ENCODE measurements around the gene GASK1A. TPM values are rescaled to one million over a fixed set of nuclear protein-coding genes. Genes with fewer than 3 reads are reported as not detected.

The GASK1A gene
- total RNA-seq, 1 experiment from 2014 or later, result 1.9 TPM

DNA sequence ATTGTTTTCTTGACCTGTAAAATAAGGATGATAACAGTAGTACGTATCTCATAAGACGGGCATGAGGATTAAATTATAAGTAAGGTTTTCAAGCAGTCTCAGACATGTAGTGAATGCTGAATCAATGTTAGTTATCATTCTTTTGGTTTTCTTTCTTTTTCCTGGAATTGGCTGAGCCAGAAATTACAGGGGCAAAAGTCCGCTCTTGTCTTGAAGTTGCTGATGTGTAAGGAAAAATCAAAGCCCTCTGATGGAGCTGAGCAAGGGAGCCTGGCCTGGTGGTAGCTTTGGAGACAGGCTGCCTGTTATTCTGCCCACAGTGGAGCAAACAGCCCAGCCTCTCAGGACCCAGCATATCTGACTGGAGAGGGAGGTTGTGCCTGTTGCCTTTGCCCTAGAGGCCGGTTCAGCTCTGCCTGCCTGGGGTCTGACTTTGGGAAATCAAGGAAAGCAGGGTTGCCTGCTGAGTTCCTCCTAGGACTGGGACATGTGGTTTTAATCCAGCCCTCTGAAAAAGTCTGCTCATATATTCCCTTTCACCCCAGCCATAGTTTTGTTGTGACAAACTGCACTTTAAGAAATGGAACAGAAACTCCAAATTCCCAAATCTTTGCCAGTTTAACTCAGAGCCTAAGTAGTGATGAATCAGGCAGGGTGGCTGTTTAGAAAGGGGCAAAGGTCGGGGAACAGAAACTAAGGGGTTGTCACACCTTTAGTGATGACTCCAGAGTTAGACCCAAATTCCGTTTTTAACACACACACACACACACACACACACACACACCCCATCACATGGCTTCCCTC, 40.1 kb downstream of the GASK1A start:
- H2AFZ ChIP-seq (ENCODE audit: low read length), result no peak overlapping the region
- H3F3A ChIP-seq (ENCODE audit: low read length, unreplicated experiment), result no peaks in the 10 kb centered on the region
- POLR2A ChIA-PET (ENCODE audit: unreplicated experiment), result no interaction called here
- no peaks in the 10 kb centered on the region for H3K9me2 ChIP-seq (replicated peaks; ENCODE audit: low read length)
- CTCF ChIA-PET, result no interaction called here
- no peak for TF ChIP-seq EZH2phosphoT487 (IDR thresholded peaks at IDR 0.05; ENCODE audit: borderline replicate concordance, low read length)
- TF ChIP-seq, protein P1, sequence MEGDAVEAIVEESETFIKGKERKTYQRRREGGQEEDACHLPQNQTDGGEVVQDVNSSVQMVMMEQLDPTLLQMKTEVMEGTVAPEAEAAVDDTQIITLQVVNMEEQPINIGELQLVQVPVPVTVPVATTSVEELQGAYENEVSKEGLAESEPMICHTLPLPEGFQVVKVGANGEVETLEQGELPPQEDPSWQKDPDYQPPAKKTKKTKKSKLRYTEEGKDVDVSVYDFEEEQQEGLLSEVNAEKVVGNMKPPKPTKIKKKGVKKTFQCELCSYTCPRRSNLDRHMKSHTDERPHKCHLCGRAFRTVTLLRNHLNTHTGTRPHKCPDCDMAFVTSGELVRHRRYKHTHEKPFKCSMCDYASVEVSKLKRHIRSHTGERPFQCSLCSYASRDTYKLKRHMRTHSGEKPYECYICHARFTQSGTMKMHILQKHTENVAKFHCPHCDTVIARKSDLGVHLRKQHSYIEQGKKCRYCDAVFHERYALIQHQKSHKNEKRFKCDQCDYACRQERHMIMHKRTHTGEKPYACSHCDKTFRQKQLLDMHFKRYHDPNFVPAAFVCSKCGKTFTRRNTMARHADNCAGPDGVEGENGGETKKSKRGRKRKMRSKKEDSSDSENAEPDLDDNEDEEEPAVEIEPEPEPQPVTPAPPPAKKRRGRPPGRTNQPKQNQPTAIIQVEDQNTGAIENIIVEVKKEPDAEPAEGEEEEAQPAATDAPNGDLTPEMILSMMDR (conservative IDR thresholded peaks at IDR 0.05; ENCODE audit: low read depth, low read length), result no peak
- no peak for TF ChIP-seq EZH2 (IDR thresholded peaks at IDR 0.05; ENCODE audit: low read length, unreplicated experiment)
- H3K4me3 ChIP-seq (ENCODE audit: low read length), result no peak overlapping the region
- DNase-seq, result no peak
- H3K4me1 ChIP-seq (ENCODE audit: insufficient read depth, low read length), result 0 out of 2 replicates have a peak, but pooled peaks cover 3% of the 10 kb centered on the region
- no peak overlapping the region for H3K4me2 ChIP-seq (ENCODE audit: low read length)
- no peaks in the 10 kb centered on the region for H3K36me3 ChIP-seq (ENCODE audit: low read depth, low read length)
- H3K9ac ChIP-seq (ENCODE audit: low read length), result no peak overlapping the region
- no peak for ATAC-seq
- peaks cover 3% of the 10 kb centered on the region; the same call in 1 of the 2 replicates for H3K9me3 ChIP-seq (ENCODE audit: low read length)
- no peaks in the 10 kb centered on the region for H3K79me2 ChIP-seq (ENCODE audit: low read length)
- intact Hi-C loops (cut with micrococcal nuclease), result no loop called here
- H3K27ac ChIP-seq (ENCODE audit: low read length), result no peak overlapping the region
- H4K20me1 ChIP-seq (ENCODE audit: low read length), result no peaks in the 10 kb centered on the region
- no peaks in the 10 kb centered on the region for H3K27me3 ChIP-seq (ENCODE audit: low read length)
- no TSS peak for BruUV-seq (replicated peaks)

DNA sequence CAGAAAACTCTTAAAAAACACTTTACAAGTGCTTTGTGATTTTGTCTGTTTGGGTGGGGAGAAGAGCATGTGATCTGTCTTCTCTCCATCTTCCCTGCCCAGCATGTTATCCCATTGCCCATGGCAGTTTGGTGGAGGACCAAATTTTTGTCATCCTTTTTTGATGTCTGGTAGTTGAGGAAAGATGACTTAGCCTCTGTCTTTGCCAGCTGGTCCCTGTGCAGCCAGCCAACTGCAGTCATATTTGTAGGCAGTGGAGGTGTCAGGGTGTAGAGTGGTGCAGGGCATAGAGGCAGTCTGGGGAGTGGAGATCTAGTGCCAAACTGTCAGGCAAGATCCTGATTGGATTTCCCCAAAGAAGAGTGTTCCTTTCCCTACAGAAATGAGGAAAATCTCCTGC, 40.7 kb downstream of the GASK1A start:
- POLR2A ChIA-PET (ENCODE audit: unreplicated experiment), result no interaction called here
- H3K9me3 ChIP-seq (ENCODE audit: low read length), result peaks cover 3% of the 10 kb centered on the region; the same call in 1 of the 2 replicates
- H4K20me1 ChIP-seq (ENCODE audit: low read length), result no peaks in the 10 kb centered on the region
- no peaks in the 10 kb centered on the region for H3K27me3 ChIP-seq (ENCODE audit: low read length)
- H3K36me3 ChIP-seq (ENCODE audit: low read depth, low read length), result no peaks in the 10 kb centered on the region
- H3K9me2 ChIP-seq (replicated peaks; ENCODE audit: low read length), result no peaks in the 10 kb centered on the region
- no peak overlapping the region for H3K9ac ChIP-seq (ENCODE audit: low read length)
- no peaks in the 10 kb centered on the region for H3K79me2 ChIP-seq (ENCODE audit: low read length)
- BruUV-seq (replicated peaks), result no TSS peak
- intact Hi-C loops (cut with micrococcal nuclease), result no loop called here
- no peaks in the 10 kb centered on the region for H3F3A ChIP-seq (ENCODE audit: low read length, unreplicated experiment)
- no peak overlapping the region for H3K4me3 ChIP-seq (ENCODE audit: low read length)
- CTCF ChIA-PET, result no interaction called here
- no peak overlapping the region for H3K4me2 ChIP-seq (ENCODE audit: low read length)
- ATAC-seq (no peak), DNase-seq (no peak)
- no peak overlapping the region for H3K27ac ChIP-seq (ENCODE audit: low read length)
- 0 out of 2 replicates have a peak, but pooled peaks cover 3% of the 10 kb centered on the region for H3K4me1 ChIP-seq (ENCODE audit: insufficient read depth, low read length)
- H2AFZ ChIP-seq (ENCODE audit: low read length), result no peak overlapping the region
- TF ChIP-seq, protein P1 (conservative IDR thresholded peaks at IDR 0.05; ENCODE audit: low read depth, low read length), result no peak
- TF ChIP-seq EZH2 (IDR thresholded peaks at IDR 0.05; ENCODE audit: low read length, unreplicated experiment) (no peak), EZH2phosphoT487 (IDR thresholded peaks at IDR 0.05; ENCODE audit: borderline replicate concordance, low read length) (no peak)

DNA sequence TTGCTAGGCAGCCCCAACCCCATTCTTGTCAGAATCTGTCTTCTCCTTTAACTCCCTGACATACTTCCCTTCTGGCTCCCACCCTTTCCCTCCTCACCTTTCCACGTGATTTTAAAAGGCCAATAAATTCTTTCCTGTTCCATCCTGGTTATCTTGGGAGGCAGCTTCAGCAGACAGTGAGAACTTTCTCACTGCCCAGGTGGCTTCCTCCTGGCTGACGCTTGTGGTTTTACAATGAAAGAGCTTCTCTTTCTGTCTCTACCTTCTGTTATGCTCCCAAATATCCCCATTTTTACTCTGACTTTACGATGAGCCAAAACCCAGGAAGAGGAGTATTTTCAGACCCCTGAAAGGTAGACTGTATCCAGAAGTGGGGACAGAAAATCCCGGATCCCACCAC, 42.1 kb downstream of the GASK1A start:
- Histone ChIP-seq H3K4me1 (ENCODE audit: insufficient read depth, low read length) (peaks cover 10% of the 10 kb centered on the region), H3K27ac (ENCODE audit: low read length) (no peak overlapping the region), H3K79me2 (ENCODE audit: low read length) (no peaks in the 10 kb centered on the region), H2AFZ (ENCODE audit: low read length) (no peak overlapping the region), H3K4me2 (ENCODE audit: low read length) (no peak overlapping the region), H3K4me3 (ENCODE audit: low read length) (no peak overlapping the region), H3K9ac (ENCODE audit: low read length) (no peak overlapping the region), H3F3A (ENCODE audit: low read length, unreplicated experiment) (no peaks in the 10 kb centered on the region), H3K9me2 (replicated peaks; ENCODE audit: low read length) (no peaks in the 10 kb centered on the region), H4K20me1 (ENCODE audit: low read length) (no peaks in the 10 kb centered on the region), H3K9me3 (ENCODE audit: low read length) (peaks cover 3% of the 10 kb centered on the region; the same call in 1 of the 2 replicates), H3K36me3 (ENCODE audit: low read depth, low read length) (no peaks in the 10 kb centered on the region), H3K27me3 (ENCODE audit: low read length) (no peaks in the 10 kb centered on the region)
- TF ChIP-seq EZH2phosphoT487 (IDR thresholded peaks at IDR 0.05; ENCODE audit: borderline replicate concordance, low read length) (no peak), EZH2 (IDR thresholded peaks at IDR 0.05; ENCODE audit: low read length, unreplicated experiment) (no peak)
- TF ChIP-seq, protein P1 (conservative IDR thresholded peaks at IDR 0.05; ENCODE audit: low read depth, low read length), result no peak
- ATAC-seq (no peak), DNase-seq (no peak)
- BruUV-seq (replicated peaks), result no TSS peak
- ChIA-PET CTCF (no interaction called here), POLR2A (ENCODE audit: unreplicated experiment) (interaction anchor here (0.6 kb wide), 1 partner anchor 86 kb away, joined by 3 read pairs; no protein-coding TSS in a partner anchor)
- intact Hi-C loops (cut with micrococcal nuclease), result no loop called here
